Uterus (tissue), 2 donors: ENCODE data around the gene MAPK10.

Source experiments
- CTCF ChIP-seq, 4 experiments: fragments of 200-600 bp in 2 of 4; fragments of 450-650 bp in 2 of 4; sonication (generic) in 2 of 4; IDR thresholded peaks; one replicate each; pipeline ENCODE4 v1.5.1; 2016 to 2019; ENCODE audit warnings: antibody characterized with exemption in 4 of 4, mild to moderate bottlenecking in 2 of 4, moderate library complexity in 1 of 4
- POLR2A ChIP-seq, 2 donors: fragments of 450-650 bp; IDR thresholded peaks; one replicate each; pipeline ENCODE4 v1.6.1; 2016; ENCODE audit warnings: antibody characterized with exemption in 2 of 2, mild to moderate bottlenecking in 1 of 2, moderate library complexity in 1 of 2

- no peak for TF ChIP-seq CTCF (IDR thresholded peaks at IDR 0.05)
- TF ChIP-seq POLR2A (IDR thresholded peaks at IDR 0.05) = no peak
Observed at GRCh38 chr4:86118711-86119110, 241.1 kb downstream of the MAPK10 start.
